Stimulated activated naive CD4-positive, alpha-beta T cell treated with Interleukin-2 at 50 U/mL for 16 hours (primary cell): ENCODE data around the gene PRSS35.
"Not testable (repeated sequence)": the region's sequence is repeated elsewhere in the genome, so short reads cannot be mapped to it uniquely, and the experiment has no call there.

Source experiments
- DNase-seq: peaks from one replicate; lab custom pipeline; 2025; lab: John Stamatoyannopoulos, UW

Gene PRSS35

GRCh38 chr6:83518816-83519480 is 6.6 kb downstream of the PRSS35 start:
- no peak for DNase-seq

DNA sequence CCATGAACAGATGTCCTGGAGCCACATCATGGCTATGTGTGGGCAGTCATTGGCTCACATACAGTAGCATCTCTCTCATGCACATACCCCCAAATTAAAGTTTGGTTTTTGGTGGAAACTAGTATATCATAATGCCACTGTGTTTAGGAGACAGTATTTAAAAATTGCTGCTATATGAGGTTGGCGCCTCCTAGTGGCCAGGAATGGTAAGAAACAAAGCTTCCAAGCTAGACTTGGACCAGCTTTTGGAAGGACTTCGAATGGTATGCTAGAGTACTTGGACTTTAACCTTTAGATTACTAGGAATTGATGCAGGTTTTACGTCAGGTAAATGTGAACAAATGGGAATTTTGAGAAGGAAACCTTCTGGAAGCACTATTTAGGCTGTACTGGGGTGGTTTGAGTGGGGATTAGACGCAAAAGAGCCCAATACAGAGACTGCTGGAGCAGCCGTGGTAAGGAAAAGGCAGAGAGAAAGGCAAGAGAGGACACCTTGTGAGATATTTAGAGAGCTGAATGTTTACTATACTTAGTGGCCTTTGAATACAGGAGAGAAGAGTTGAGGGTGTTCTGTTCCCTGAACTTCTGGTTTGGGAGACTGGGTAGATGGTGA is 23.8 kb downstream of the PRSS35 start:
- peak; percentile 28 for DNase-seq

GRCh38 chr6:83536647-83537589 is 24.6 kb downstream of the PRSS35 start:
- DNase-seq: no peak

DNA sequence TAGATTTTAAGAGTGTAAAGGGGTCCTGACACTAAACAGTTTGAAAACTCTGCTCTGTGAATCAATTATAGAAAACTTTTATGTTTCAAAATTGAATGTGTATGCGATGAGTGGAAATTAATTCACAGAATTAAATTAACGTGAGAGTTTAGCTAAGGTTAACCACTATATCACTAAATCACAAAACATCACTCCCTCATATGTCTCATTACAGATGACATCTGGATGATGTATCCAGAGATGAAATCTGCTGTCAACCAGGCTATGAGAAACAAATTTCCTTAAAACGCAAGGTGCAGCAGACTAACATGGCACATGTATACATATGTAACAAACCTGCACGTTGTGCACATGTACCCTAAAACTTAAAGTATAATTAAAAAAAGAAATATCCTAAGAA is 27.3 kb downstream of the PRSS35 start:
- DNase-seq: no peak

DNA sequence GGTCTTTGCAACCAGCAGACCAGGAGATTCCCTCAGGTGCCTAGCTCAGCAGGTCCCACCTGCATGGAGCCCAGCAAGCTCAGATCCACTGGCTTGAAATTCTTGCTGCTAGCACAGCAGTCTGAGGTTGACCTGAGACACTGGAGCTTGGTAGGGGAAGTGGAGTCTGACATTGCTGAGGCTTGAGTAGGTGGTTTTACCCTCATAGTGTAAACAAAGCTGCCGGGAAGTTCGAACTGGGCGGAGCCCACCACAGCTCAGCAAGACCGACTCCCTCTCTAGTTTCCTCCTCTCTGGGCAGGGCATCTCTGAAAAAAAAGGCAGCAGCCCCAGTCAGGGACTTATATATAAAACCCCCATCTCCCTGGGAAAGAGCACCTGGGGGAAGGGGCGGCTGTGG is 34.3 kb downstream of the PRSS35 start:
- no peak for DNase-seq

DNA sequence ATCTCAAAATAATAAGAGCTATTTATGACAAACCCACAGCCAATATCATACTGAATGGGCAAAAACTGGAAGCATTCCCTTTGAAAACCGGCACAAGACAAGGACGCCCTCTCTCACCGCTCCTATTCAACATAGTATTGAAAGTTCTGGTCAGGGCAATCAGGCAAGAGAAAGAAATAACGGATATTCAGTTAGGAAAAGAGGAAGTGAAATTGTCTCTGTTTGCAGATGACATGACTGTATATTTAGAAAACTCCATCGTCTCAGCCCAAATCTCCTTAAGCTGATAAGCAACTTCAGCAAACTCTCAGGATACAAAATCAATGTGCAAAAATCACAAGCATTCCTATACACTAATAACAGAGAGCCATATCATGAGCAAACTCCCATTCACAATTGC is 38.1 kb downstream of the PRSS35 start:
- not testable (repeated sequence) for DNase-seq

DNA sequence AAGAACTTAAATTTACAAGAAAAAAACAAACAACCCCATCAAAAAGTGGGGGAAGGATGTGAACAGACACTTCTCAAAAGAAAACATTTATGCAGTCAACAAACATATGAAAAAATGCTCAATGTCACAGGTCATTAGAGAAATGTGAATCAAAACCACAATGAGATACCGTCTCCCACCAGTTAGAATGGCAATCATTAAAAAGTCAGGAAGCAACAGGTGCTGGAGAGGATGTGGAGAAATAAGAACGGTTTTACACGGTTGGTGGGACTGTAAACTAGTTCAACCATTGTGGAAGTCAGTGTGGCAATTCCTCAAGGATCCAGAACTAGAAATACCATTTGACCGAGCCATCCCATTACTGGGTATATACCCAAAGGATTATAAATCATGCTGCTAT is 39.4 kb downstream of the PRSS35 start:
- DNase-seq: not testable (repeated sequence)

- DNase-seq: no peak
These were observed 44.5 kb downstream of the PRSS35 start for GRCh38 chr6:83556871-83557270.

- no peak for DNase-seq
These were observed 46.6 kb downstream of the PRSS35 start for GRCh38 chr6:83558975-83559374.

DNA sequence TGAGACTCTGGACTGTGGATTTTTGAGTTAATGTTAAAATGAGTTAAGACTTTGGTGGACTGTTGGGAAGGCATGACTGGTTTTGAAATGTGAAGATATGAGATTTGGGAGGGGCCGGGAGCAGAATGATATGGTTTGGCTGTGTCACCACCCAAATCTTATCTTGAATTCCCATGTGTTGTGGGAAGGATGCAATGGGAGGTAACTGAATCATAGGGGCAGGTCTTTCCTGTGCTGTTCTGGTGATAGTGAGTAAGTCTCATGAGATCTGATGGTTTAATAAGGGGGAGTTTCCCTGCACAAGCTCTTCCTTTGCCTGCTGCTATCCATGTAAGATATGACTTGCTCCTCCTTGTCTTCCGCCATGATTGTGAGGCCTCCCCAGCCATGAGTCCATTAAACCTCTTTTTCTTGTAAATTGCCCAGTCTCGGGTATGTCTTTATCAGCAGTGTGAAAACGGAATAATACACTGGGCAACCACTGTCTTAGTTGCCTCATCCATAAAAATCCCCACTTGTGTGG is 59.4 kb downstream of the PRSS35 start:
- DNase-seq: not testable (repeated sequence)

DNA sequence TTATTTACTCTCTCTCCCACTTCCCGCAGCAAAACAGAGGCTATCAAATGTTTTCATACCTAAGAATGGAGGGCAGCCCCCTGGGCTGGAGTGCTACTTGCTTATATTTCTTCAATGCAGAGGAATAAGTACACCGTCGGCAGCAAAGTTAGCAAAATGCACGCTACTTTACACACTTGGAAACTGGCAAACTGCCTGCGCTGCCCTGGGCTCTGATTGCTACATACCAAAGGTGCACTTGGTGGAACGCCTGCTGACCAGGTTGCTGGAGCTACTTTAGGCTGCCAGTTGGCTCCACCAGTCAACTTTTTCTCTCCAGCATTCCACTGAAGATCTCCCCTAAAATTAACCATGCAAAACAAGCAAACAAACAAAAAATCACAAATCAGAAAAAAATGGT is 62.4 kb downstream of the PRSS35 start:
- no peak for DNase-seq
